ENCODE results near the gene TSPEAR. TPM values are rescaled to one million over a fixed set of nuclear protein-coding genes. Genes with fewer than 3 reads are reported as not detected.

The TSPEAR gene
- total RNA-seq, 1 donor from 2014 or later: not detected

DNA sequence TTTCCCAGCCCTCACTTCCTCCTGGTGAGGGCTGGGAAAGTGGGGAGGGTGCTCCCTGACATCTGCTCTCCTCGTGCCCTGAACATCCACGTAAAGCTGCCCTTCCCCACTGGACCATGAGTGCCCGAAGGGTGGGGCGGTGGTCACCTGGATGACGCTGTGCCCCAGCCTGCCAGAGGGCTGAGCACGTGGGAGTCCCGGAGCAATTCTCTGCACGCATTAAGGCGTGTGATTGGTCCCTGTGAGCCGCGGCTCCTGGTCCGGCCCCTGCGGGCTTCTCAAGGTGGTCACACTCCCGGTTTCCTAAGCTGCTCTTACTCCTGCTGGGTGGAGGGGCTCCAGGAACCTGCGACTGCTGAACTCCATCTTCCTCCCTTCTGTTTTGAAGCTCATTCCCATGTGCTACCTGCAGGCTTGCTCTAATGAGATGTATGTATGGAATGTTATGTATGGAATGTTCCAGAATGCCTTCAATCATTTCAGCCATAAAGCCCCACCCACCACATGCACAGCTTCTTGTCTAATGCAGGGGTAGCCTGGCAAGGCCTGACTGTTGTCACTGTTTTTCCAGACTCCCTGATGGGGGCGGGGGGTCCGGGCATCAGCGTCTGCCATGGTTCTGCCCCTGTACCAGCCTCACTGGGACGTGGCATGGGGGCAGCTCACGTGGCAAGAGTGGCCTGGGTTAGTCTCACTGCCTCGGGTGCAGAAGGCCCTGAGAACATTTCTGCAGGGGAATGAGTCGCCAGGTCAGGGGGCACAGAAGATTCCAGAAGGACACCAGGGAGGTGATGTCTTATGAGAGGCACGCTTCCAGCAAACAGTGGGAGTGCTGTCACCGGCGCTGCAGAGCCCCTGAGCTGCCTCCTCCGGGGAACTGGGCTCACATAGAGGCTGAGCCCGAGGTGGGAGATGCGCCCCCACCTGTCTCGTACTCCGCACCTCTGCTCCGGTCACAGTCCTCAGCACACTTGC, 190.8 kb downstream of the TSPEAR start:
- no peak overlapping the region for H3K27ac Mint-ChIP-seq
- no peak for DNase-seq (ENCODE audit: low spot score)

DNA sequence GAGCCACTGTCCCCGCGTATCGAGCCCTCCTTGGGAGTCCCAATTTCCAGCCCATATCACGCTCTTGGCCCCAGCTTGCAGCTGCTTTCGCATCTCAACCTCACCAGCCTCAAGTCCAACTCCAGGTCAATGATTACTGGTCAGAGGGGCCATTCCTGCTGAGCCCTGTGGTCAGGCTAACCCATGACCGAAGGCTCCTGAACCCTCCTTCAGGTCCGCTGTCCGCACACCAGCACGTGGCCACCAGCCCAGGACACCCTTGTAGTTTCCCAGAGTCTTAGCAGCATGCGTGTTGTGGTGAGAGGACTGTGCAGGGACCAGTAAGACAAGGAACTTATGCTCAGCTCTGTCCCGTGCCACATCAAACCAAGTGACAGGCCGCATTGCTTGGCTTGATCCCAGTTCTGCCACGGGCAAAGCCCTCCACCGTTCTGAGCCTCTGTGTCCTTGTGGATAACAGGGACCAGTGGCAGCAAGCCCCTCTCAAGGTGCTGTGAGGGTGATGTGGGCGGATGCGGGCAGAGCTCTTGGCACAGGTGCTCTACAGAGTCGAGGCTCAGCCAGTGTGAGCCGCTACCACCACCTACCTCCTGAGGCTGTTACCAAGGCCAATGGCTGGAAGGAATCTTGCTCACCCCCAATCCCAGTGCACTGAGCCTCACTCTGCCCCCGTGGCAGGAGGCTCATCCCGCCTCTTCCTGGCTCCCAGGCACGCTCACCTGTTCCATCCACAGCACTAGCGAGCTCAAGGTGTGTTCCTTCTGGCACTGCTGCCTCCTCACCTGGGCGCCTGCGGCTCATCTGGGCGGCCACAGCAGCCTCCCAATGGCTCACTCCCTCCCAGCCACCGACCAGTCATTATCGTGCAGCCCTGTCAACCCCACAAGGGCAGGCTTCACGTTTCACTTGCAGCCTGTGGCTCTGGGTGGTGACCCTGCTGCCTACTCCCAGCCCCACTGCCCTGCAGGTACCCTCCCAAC, 191.7 kb downstream of the TSPEAR start:
- no peak overlapping the region for H3K27ac Mint-ChIP-seq
- H3K4me1 Mint-ChIP-seq (ENCODE audit: low read depth): peaks cover 4% of the 10 kb centered on the region
- intact Hi-C loops (cut with micrococcal nuclease): no loop called here

More for the DNA sequence above, 190.8 kb downstream of the TSPEAR start:
- no peaks in the 10 kb centered on the region for H3K36me3 Mint-ChIP-seq (ENCODE audit: low read depth)
- no peaks in the 10 kb centered on the region for H3K9me3 Mint-ChIP-seq
- no peaks in the 10 kb centered on the region for H3K27me3 Mint-ChIP-seq (ENCODE audit: insufficient read depth)
- intact Hi-C loops (cut with micrococcal nuclease): no loop called here
- H3K4me1 Mint-ChIP-seq (ENCODE audit: low read depth): peaks cover 4% of the 10 kb centered on the region
- H3K4me3 Mint-ChIP-seq: no peak overlapping the region

DNA sequence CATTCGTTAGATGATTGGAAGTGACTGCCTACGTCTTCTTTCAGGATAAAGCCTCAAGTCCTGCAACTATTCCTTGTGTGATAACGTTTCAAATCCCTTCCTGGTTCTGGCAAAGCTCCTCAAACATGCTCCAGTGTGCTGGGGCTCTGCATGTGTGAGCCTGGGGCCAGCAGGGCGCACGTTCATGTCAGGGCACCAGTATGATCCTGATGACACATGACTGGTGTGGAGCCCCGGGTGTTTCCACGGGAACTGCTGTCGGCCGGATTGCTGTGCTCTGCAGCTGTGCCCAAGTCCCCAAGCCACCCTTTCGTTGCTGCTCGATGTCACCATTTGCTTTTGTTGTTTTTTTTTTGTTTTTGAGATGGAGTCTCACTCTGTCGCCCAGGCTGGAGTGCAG, 192.7 kb downstream of the TSPEAR start:
- intact Hi-C loops (cut with micrococcal nuclease): no loop called here
- Mint-ChIP-seq H3K36me3 (ENCODE audit: low read depth) (no peaks in the 10 kb centered on the region), H3K27ac (no peak overlapping the region), H3K27me3 (ENCODE audit: insufficient read depth) (no peaks in the 10 kb centered on the region), H3K4me1 (ENCODE audit: low read depth) (peaks cover 4% of the 10 kb centered on the region), H3K4me3 (no peak overlapping the region), H3K9me3 (no peaks in the 10 kb centered on the region)
- no peak for DNase-seq (ENCODE audit: low spot score)

More for the DNA sequence above, 191.7 kb downstream of the TSPEAR start:
- no peaks in the 10 kb centered on the region for H3K27me3 Mint-ChIP-seq (ENCODE audit: insufficient read depth)
- H3K4me3 Mint-ChIP-seq: no peak overlapping the region
- no peaks in the 10 kb centered on the region for H3K9me3 Mint-ChIP-seq
- no peaks in the 10 kb centered on the region for H3K36me3 Mint-ChIP-seq (ENCODE audit: low read depth)
- DNase-seq (ENCODE audit: low spot score): no peak

DNA sequence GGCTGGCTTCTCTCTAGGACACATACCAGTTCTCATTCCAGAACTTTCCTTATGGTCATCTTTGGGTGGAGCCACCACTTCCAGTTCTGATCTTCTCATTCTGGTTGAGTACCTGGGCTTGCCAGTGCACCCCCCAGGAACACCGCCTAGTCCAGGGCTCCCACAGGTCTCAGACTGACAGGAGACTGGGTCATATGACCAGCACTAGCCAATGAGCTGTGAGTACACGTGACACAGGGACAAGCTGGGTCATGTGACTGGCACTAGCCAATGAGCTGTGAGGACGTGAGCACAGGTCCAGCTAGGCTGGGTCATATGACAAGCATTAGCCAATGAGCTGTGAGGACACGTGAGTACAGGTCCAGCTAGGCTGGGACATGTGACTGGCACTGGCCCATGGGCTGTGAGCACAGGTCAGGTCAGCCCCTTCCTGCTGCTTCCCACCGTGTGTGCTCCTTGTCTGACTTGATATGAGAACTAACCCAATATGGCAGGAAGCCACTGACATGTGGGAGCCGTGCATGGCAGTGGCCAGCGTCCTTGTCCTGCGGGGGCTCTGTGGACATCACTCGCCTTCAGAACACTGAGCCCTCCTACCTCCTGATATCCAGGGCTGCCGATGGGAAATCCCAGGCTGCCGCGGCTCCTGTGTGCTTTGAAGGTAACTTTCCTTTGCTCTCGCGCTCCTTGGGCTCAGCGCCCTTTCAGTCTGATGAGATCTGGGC, 194.0 kb downstream of the TSPEAR start:
- Mint-ChIP-seq H3K9me3 (no peaks in the 10 kb centered on the region), H3K4me1 (ENCODE audit: low read depth) (peaks cover 4% of the 10 kb centered on the region), H3K36me3 (ENCODE audit: low read depth) (no peaks in the 10 kb centered on the region), H3K27me3 (ENCODE audit: insufficient read depth) (no peaks in the 10 kb centered on the region), H3K4me3 (peak overlapping the region; percentile 43), H3K27ac (no peak overlapping the region)
- DNase-seq (ENCODE audit: low spot score): peak; percentile 14
- intact Hi-C loops (cut with micrococcal nuclease): no loop called here

DNA sequence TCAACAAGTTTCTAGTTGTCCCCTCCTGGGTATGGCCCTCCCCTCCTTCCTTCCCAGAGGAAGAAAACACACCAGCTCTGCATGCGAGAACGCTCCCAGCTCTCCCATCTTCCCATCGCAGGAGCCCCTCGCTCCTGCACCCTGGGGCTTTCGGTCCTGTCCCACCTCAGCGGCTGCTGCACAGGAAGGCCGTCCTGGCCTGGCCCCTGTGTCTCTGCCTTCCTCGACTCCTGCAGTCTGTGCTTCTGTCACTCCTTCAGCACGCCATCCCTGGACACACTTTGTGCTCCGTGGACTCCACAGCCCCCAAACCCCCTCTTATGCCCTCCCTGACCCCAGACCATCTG, 194.6 kb downstream of the TSPEAR start:
- Mint-ChIP-seq H3K27me3 (ENCODE audit: insufficient read depth) (no peaks in the 10 kb centered on the region), H3K4me1 (ENCODE audit: low read depth) (peaks cover 4% of the 10 kb centered on the region), H3K4me3 (no peak overlapping the region), H3K27ac (no peak overlapping the region), H3K36me3 (ENCODE audit: low read depth) (no peaks in the 10 kb centered on the region), H3K9me3 (no peaks in the 10 kb centered on the region)
- no peak for DNase-seq (ENCODE audit: low spot score)
- intact Hi-C loops (cut with micrococcal nuclease): no loop called here

DNA sequence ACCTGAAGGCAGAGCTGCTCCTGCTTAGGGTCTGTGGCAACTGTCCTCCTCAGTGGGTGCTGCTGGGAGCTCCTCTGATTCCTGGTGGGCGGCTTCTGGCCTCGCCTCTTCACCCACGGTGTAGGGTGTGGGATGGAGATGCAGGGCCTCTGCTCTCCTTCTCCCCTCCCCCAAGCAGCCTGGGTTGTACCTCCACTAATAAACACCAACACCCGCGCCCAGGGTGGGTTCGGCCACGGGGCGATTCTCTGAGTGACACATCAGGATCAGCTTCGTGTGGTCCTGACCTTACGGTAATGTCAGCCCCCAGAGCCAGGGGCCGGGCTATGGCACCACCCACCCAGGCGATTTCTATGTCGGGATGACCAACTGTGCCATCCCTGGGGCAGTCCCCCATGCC, 195.0 kb downstream of the TSPEAR start:
- Mint-ChIP-seq H3K9me3 (no peaks in the 10 kb centered on the region), H3K4me1 (ENCODE audit: low read depth) (peaks cover 4% of the 10 kb centered on the region), H3K36me3 (ENCODE audit: low read depth) (no peaks in the 10 kb centered on the region), H3K27ac (no peak overlapping the region), H3K4me3 (no peak overlapping the region), H3K27me3 (ENCODE audit: insufficient read depth) (peaks cover 3% of the 10 kb centered on the region)
- intact Hi-C loops (cut with micrococcal nuclease): no loop called here
- no peak for DNase-seq (ENCODE audit: low spot score)

DNA sequence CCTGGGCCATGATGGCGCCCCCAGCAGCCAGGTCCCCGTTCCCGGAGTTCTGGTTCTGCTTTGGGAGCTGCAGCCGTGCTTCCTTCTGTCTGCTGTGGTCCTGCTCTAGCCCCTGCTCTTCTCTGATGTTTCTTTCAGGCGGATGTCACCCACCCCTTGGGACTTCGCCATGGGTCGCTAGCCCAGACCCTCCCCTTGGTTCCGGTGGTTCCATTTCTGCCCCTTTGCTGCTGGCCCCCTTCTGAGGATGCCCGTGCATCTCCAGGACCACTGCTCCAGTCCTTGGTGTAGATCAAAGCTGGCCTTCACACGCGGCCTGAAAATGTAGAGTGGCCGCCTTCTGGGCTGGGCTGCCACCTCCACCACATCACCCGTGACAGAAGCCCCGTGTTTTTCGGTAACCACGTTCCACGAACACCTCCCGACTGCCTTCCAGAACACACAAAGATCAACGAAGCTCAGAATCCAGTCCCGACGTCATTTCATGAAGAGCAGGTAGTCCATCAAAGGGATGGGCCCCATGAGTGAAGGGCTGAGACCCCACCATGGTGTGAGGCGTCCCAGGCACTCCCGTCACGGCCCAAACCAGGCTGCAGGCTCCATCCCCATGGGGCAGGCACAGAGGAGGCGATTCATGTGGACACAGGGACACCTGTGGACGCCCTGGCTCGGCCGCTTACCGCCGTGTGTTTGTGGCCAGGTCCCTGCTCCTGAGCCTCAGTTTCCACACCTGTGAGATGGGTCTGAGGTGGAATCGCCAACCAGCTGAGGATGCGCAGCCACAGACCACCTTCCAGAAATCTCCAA, 195.8 kb downstream of the TSPEAR start:
- intact Hi-C loops (cut with micrococcal nuclease): no loop called here
- no peak overlapping the region for H3K27ac Mint-ChIP-seq
- peaks cover 4% of the 10 kb centered on the region for H3K4me1 Mint-ChIP-seq (ENCODE audit: low read depth)
- H3K4me3 Mint-ChIP-seq: no peak overlapping the region
- DNase-seq (ENCODE audit: low spot score): no peak
- H3K27me3 Mint-ChIP-seq (ENCODE audit: insufficient read depth): peaks cover 3% of the 10 kb centered on the region
- H3K9me3 Mint-ChIP-seq: no peaks in the 10 kb centered on the region
- H3K36me3 Mint-ChIP-seq (ENCODE audit: low read depth): no peaks in the 10 kb centered on the region

DNA sequence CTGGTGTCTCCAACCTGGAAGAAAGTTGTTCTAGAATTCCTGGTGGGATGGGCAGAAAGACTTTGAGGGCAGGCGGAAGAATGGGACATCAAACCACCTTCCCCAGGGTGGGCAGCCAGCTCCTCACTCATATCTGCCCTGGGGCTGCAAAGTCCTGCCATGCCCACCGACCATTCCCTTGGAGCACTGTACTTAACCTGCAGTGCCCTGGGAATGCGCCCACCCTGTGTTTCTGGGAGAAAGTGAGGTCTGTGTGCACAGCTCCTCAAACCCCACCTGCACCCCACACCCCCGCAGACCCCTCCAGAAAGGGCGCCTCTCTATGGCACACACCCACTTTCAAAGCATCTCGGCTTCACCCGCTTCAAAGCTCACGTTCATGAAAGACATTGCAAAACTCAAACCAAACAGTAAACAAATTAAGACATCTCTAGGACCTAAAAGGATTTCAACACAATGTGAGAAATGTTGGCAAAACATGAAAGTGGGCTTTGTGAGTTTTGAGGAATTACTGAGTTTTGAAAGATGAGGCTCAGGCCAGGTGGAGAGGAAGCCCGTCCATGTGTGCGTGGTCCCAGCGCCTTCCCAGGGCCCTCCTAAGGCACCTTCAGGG, 196.5 kb downstream of the TSPEAR start:
- Mint-ChIP-seq H3K27ac (no peak overlapping the region), H3K4me1 (ENCODE audit: low read depth) (peaks cover 4% of the 10 kb centered on the region), H3K36me3 (ENCODE audit: low read depth) (no peaks in the 10 kb centered on the region), H3K27me3 (ENCODE audit: insufficient read depth) (peaks cover 3% of the 10 kb centered on the region), H3K4me3 (no peak overlapping the region), H3K9me3 (no peaks in the 10 kb centered on the region)
- DNase-seq (ENCODE audit: low spot score): no peak
- intact Hi-C loops (cut with micrococcal nuclease): no loop called here

DNA sequence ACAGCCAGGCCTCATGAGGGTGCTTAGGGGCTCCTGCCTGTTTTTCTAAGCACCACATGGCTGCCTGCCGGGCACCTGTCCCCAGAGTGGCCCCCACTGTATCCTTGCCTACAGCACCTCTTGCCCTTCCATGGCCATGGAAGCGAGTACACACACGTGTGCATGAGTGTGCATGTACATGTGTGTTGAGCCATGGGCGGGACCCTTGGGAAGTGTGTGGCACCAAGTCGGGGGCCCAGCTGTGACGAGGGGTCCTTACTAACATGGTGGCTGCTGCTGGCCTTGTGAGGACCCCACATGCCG, 197.2 kb downstream of the TSPEAR start:
- Mint-ChIP-seq H3K27me3 (ENCODE audit: insufficient read depth) (peaks cover 3% of the 10 kb centered on the region), H3K9me3 (no peaks in the 10 kb centered on the region), H3K4me1 (ENCODE audit: low read depth) (peaks cover 4% of the 10 kb centered on the region), H3K27ac (no peak overlapping the region), H3K4me3 (no peak overlapping the region), H3K36me3 (ENCODE audit: low read depth) (no peaks in the 10 kb centered on the region)
- intact Hi-C loops (cut with micrococcal nuclease): no loop called here
- DNase-seq (ENCODE audit: low spot score): no peak

DNA sequence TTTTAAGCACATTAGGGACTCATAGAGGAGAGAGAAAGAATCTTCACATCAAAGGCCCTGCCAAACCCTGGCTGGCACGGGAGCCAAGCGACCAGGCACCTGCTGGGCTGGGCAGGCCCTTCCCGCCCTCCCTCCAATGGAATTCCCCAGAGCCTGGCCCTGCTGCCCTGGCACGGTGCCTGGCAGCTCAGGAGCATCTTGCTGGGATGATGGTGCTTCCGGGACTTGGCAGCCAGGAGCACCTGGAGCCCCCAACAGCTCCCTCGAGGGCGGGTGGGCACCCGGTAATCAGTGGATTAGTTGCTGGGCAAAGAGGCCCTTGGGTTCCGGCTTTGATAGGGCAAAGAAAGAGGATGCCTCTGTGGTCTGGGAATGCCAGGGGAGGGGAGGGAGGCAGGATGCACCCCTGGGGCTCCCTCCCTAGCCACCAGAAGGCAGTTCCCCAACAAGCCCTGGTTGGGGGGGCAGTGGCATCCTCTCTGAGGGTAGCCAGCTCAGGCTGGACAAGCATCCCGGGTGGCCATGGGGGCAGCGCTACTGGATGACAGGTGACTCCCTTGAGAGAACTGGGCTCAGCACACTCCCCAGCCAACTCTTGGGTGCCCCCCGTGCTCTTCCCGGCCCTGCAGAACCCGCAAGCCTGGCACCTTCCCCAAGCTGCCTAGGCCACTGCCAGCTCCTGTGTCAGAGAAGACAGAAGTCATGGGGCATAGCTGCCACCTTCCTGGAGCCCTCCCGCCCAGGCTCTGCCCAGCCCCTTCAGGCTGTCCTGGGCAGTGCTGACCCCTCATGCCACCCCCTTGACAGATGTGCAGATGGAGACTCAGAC, 197.8 kb downstream of the TSPEAR start:
- H3K36me3 Mint-ChIP-seq (ENCODE audit: low read depth): no peaks in the 10 kb centered on the region
- H3K27ac Mint-ChIP-seq: no peak overlapping the region
- intact Hi-C loops (cut with micrococcal nuclease): no loop called here
- DNase-seq (ENCODE audit: low spot score): no peak
- H3K4me3 Mint-ChIP-seq: no peak overlapping the region
- H3K27me3 Mint-ChIP-seq (ENCODE audit: insufficient read depth): peaks cover 3% of the 10 kb centered on the region
- H3K9me3 Mint-ChIP-seq: no peaks in the 10 kb centered on the region
- H3K4me1 Mint-ChIP-seq (ENCODE audit: low read depth): peaks cover 4% of the 10 kb centered on the region
